Right hindlimb (tissue), 1 donor: Measurements from ENCODE around the gene RNF167.

ENCODE experiments used
- DNase-seq: peaks from one replicate; pipeline ENCODE4 v3.0.0-alpha.2; 2018

Gene RNF167

GRCh38 chr17:4940555-4941318 is 669 bp downstream of the RNF167 start:
- DNase-seq, result no peak

- no peak for DNase-seq
Observed at GRCh38 chr17:4941319-4941610, 1.2 kb downstream of the RNF167 start.

- no peak for DNase-seq
Observed at GRCh38 chr17:4942760-4943508, 2.9 kb downstream of the RNF167 start.

- DNase-seq, result no peak
Observed at GRCh38 chr17:4944163-4944553, 4.1 kb downstream of the RNF167 start.

GRCh38 chr17:4944554-4945175 is 4.6 kb downstream of the RNF167 start:
- DNase-seq, result no peak

GRCh38 chr17:4945176-4945943 is 5.3 kb downstream of the RNF167 start:
- DNase-seq, result peak; percentile 51

GRCh38 chr17:4945944-4946280 is 5.8 kb downstream of the RNF167 start:
- DNase-seq, result no peak

- DNase-seq, result no peak
Observed at GRCh38 chr17:4946312-4946976, 6.4 kb downstream of the RNF167 start.

- DNase-seq, result peak; percentile 31
Observed at GRCh38 chr17:4947010-4947410, 6.9 kb downstream of the RNF167 start.

GRCh38 chr17:4947411-4948165 is 7.5 kb downstream of the RNF167 start:
- DNase-seq, result peak; percentile 81

GRCh38 chr17:4948166-4948930 is 8.3 kb downstream of the RNF167 start, which contains the start of gene PFN1:
PFN1 (minus strand) TSS chr17:4948530; CDS start chr17:4948394, 136 bp downstream.
- peak; percentile 95 for DNase-seq

GRCh38 chr17:4948931-4949320 is 8.9 kb downstream of the RNF167 start:
- peak; percentile 94 for DNase-seq

- peak; percentile 78 for DNase-seq
Observed at GRCh38 chr17:4949321-4950074, 9.4 kb downstream of the RNF167 start.

- peak; percentile 55 for DNase-seq
Observed at GRCh38 chr17:4950075-4950745, 10.1 kb downstream of the RNF167 start.

- peak; percentile 59 for DNase-seq
Observed at GRCh38 chr17:4950746-4951204, 10.7 kb downstream of the RNF167 start, which contains the start of gene ENO3. ENO3 (plus strand) TSS chr17:4951119; CDS start chr17:4951830, 711 bp downstream.

- no peak for DNase-seq
Observed at GRCh38 chr17:4951486-4951885, 11.4 kb downstream of the RNF167 start.

GRCh38 chr17:4953451-4953961 is 13.4 kb downstream of the RNF167 start:
- peak; percentile 81 for DNase-seq

GRCh38 chr17:4955091-4955490 is 15.0 kb downstream of the RNF167 start:
- no peak for DNase-seq

GRCh38 chr17:4956493-4957061 is 16.5 kb downstream of the RNF167 start:
- no peak for DNase-seq
